ENCODE results near the gene WDR19. TPM values are rescaled to one million over a fixed set of nuclear protein-coding genes. Genes with fewer than 3 reads are reported as not detected.
A peak's percentile ranks its signal among the peaks of the same experiment; 100 is the strongest.

WDR19 gene
- total RNA-seq, 1 donor from 2014 or later: 28.4 TPM

- Mint-ChIP-seq H3K36me3 (ENCODE audit: low read depth) (no peaks in the 10 kb centered on the region), H3K27ac (no peak overlapping the region), H3K4me1 (peaks cover 13% of the 10 kb centered on the region), H3K27me3 (no peaks in the 10 kb centered on the region), H3K9me3 (no peaks in the 10 kb centered on the region), H3K4me3 (no peak overlapping the region)
- intact Hi-C loops (cut with micrococcal nuclease): no loop called here
- peak; percentile 40 for ATAC-seq (ENCODE audit: low read depth)
- TF ChIP-seq CTCF (IDR thresholded peaks at IDR 0.05): no peak
- ChIA-PET CTCF (interaction anchor here (0.8 kb wide), 1 partner anchor 20 kb away, joined by 3 read pairs; no protein-coding TSS in a partner anchor), POLR2A (interaction anchor here (1.7 kb wide), 1 partner anchor 12 kb away, joined by 3 read pairs; no protein-coding TSS in a partner anchor)
- DNase-seq: no peak
Measured at GRCh38 chr4:39154009-39154408, 28.3 kb upstream of the WDR19 start.

- ATAC-seq (ENCODE audit: low read depth) (no peak), DNase-seq (no peak)
- intact Hi-C loops (cut with micrococcal nuclease): no loop called here
- peaks cover 6% of the 10 kb centered on the region for H3K4me1 Mint-ChIP-seq
- H3K4me3 Mint-ChIP-seq: no peak overlapping the region
- ChIA-PET POLR2A (no interaction called here), CTCF (no interaction called here)
- H3K27me3 Mint-ChIP-seq: no peaks in the 10 kb centered on the region
- no peaks in the 10 kb centered on the region for H3K36me3 Mint-ChIP-seq (ENCODE audit: low read depth)
- no peaks in the 10 kb centered on the region for H3K9me3 Mint-ChIP-seq
- no peak overlapping the region for H3K27ac Mint-ChIP-seq
- no peak for TF ChIP-seq CTCF (IDR thresholded peaks at IDR 0.05)
Measured at GRCh38 chr4:39157520-39157919, 24.8 kb upstream of the WDR19 start.

GRCh38 chr4:39166177-39166576 lies 16.2 kb upstream of the WDR19 start:
- Mint-ChIP-seq H3K27ac (peak overlapping the region; percentile 87), H3K36me3 (ENCODE audit: low read depth) (no peaks in the 10 kb centered on the region), H3K4me1 (peaks cover 56% of the 10 kb centered on the region), H3K4me3 (peak overlapping the region; percentile 70), H3K27me3 (no peaks in the 10 kb centered on the region), H3K9me3 (no peaks in the 10 kb centered on the region)
- DNase-seq (no peak), ATAC-seq (ENCODE audit: low read depth) (peak; percentile 88)
- TF ChIP-seq CTCF (IDR thresholded peaks at IDR 0.05): no peak
- POLR2A ChIA-PET: interaction anchor here (1.0 to 2.9 kb wide), 3 partner anchors 11 to 16 kb away, joined by 3 to 20 read pairs (median 3); partner anchors contain the start of gene WDR19
- intact Hi-C loops (cut with micrococcal nuclease): loop anchor here (1.0 to 10.0 kb wide), 3 partner anchors 16 to 851 kb away; partner anchors contain the start of genes TMEM156 and WDR19
- CTCF ChIA-PET: interaction anchor here (0.9 to 2.3 kb wide), 5 partner anchors 16 to 310 kb away, joined by 3 to 8 read pairs (median 7); partner anchors contain the start of gene WDR19

- H3K27me3 Mint-ChIP-seq: no peaks in the 10 kb centered on the region
- H3K36me3 Mint-ChIP-seq (ENCODE audit: low read depth): no peaks in the 10 kb centered on the region
- ChIA-PET CTCF (interaction anchor here (1.2 to 2.3 kb wide), 4 partner anchors 15 to 306 kb away, joined by 3 to 8 read pairs (median 8); partner anchors contain the start of gene WDR19), POLR2A (interaction anchor here (0.9 to 2.9 kb wide), 3 partner anchors 15 to 531 kb away, joined by 3 to 20 read pairs (median 3); partner anchors contain the start of genes UBE2K and WDR19)
- peak overlapping the region; percentile 70 for H3K4me3 Mint-ChIP-seq
- H3K9me3 Mint-ChIP-seq: no peaks in the 10 kb centered on the region
- TF ChIP-seq CTCF (IDR thresholded peaks at IDR 0.05): no peak
- intact Hi-C loops (cut with micrococcal nuclease): loop anchor here (1.0 to 10.0 kb wide), 3 partner anchors 16 to 852 kb away; partner anchors contain the start of genes TMEM156 and WDR19
- H3K27ac Mint-ChIP-seq: peak overlapping the region; percentile 87
- peaks cover 56% of the 10 kb centered on the region for H3K4me1 Mint-ChIP-seq
- ATAC-seq (ENCODE audit: low read depth): peak; percentile 49
- no peak for DNase-seq
Measured at GRCh38 chr4:39166669-39167068, 15.7 kb upstream of the WDR19 start.

- no peaks in the 10 kb centered on the region for H3K27me3 Mint-ChIP-seq
- H3K4me1 Mint-ChIP-seq: peaks cover 52% of the 10 kb centered on the region
- TF ChIP-seq CTCF (IDR thresholded peaks at IDR 0.05): no peak
- H3K27ac Mint-ChIP-seq: no peak overlapping the region
- DNase-seq (no peak), ATAC-seq (ENCODE audit: low read depth) (no peak)
- no peak overlapping the region for H3K4me3 Mint-ChIP-seq
- peaks cover 2% of the 10 kb centered on the region for H3K9me3 Mint-ChIP-seq
- CTCF ChIA-PET: interaction anchor here (0.9 to 1.6 kb wide), 2 partner anchors 12 to 266 kb away, joined by 4 read pairs; no protein-coding TSS in a partner anchor
- intact Hi-C loops (cut with micrococcal nuclease): loop anchor here (10.0 kb wide), 1 partner anchor 855 kb away; no protein-coding TSS in a partner anchor
- H3K36me3 Mint-ChIP-seq (ENCODE audit: low read depth): no peaks in the 10 kb centered on the region
- POLR2A ChIA-PET: interaction anchor here (0.7 kb wide), 1 partner anchor 13 kb away, joined by 4 read pairs; the partner anchor contains the start of gene WDR19
Measured at GRCh38 chr4:39169426-39169825, 12.9 kb upstream of the WDR19 start.
